KBM-7 (cell line): Measurements from ENCODE around the gene TLR4.

ENCODE experiments used
- DNase-seq: peaks from one replicate; pipeline ENCODE4 v3.0.0-alpha.2; 2015
- in situ Hi-C: fragments of 300-500 bp; cut with MboI; formaldehyde crosslinking; loops from 2 replicates; pipeline ENCODE4 v1.14.3; 2020; ENCODE audit warnings: low sequenced_read_pairs, low pct_unique_long_range_greater_than_20kb, mixed read lengths

The TLR4 gene

DNA sequence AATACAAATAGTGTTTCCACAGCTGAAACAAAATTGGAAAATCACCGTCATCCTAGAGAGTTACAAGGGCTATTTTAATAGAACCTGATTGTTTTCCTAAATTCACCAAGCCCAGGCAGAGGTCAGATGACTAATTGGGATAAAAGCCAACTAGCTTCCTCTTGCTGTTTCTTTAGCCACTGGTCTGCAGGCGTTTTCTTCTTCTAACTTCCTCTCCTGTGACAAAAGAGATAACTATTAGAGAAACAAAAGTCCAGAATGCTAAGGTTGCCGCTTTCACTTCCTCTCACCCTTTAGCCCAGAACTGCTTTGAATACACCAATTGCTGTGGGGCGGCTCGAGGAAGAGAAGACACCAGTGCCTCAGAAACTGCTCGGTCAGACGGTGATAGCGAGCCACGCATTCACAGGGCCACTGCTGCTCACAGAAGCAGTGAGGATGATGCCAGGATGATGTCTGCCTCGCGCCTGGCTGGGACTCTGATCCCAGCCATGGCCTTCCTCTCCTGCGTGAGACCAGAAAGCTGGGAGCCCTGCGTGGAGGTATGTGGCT lies at the start of gene TLR4:
Gene TLR4 (plus strand): TSS at position 380 of the 552 bp plus-strand sequence. CDS start 70 bp downstream, at position 450.
- in situ Hi-C loops, result no loop called here
- peak; percentile 86 for DNase-seq

DNA sequence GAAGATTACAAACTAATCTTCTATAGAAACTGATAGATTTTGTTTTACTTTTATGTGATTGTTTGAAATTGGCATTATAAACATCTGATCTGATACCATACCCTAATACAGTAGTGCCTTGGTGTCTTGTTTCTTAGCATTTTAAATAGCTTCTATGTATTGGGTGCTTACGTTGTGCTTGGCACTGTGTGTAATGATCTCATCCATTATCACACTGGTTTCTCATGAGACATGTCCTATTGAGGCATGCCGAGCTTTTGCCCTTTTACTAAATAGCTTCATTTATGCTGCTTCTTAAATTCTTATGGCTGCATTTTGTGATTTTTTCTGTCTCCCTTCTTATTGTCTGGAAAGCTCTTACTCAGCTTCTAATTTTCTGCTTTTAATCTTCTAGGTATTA lies 48.2 kb upstream of the TLR4 start:
- DNase-seq, result no peak
- in situ Hi-C loops, result no loop called here

DNA sequence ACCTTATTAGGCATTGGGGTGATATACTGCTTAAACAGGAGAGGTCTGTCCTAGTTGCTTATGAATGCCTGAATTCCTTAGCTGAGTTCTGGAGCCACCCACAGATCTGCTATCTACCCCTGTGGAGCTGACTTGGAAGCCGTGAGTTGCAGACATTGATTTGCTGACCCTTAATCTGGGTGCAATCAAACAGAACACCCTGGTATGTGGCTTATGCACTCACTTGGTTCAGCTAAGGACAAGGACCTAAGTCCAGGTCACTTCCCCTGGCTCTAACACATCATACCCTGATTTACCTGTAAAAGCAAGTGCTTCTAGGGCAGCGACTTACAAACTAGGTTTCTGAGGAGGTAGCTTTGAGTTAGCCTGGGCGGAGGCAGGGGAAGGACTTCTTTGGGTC lies 41.6 kb upstream of the TLR4 start:
- no peak for DNase-seq
- in situ Hi-C loops, result no loop called here

DNA sequence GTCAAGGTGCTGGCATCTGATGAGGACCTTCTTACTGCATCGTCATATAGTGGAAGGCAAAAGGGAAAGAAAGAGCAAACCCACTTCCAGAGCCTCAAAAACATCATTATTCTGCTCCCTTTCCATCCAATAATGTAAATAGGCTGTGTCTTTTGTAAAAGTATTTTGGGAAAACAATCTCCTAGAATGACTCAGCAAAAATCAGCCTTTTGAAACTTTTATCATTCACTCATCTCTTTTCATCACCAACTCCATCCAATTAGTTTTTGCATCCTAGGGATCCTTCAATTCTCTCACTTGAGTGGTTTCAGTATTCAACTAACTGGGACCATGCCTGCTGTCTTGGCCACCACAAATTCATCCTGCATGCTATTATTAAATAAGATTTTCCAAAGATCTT lies 39.8 kb upstream of the TLR4 start:
- DNase-seq, result no peak
- in situ Hi-C loops, result no loop called here

DNA sequence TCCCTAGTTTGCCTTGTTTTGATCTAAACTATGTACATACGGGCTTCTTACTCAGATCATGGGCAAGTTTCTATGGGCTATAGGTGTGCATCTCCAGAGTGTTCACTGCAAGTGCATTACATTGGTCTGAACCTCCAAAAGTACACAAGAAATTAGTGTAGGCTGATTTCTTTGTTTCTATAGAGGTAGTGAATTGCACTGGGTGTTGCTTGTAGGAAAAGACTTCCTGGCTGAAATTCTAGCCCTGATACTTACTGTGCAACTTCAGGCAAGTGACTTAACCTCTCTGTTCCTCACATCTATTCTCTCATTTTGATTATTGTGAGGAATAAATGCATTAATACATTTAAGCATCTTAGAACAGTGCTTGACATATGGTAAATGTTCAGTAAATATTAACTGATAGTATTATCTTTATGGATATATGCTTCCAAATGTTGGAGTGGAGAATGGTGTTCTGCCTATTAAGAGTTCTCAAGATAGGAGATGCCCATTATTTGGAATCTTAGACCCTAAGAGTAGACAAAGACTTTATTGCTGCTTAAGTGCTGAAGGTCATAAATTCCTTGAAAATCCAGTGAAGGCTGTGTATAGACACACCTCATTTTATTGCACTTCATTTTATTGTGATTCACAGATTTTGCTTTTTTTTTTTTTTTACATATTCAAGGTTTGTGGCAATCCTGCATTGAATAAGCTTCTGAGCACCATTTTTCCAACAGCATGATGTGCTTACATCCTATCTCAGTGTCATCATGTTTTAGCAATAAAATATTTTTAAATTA lies 38.4 kb upstream of the TLR4 start:
- no peak for DNase-seq
- in situ Hi-C loops, result no loop called here

DNA sequence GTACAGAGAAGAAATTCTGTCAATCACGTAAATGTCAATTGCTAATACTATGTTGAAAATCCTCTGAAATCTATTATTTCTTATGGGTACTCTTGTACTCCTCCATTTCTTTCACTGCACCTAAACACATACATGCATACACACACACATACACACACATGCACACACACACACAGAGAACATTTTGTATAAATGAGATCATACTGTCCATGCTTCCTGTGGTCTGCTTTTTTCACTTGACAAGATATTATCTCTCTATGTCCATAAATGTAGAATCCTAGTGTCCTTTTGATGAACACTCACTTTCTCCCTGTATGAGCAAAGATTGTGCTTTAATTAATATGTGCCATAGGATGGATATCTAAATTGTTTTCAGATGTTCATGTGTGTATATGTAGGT lies 32.7 kb upstream of the TLR4 start:
- no peak for DNase-seq

GRCh38 chr9:117672369-117672768 lies 31.8 kb upstream of the TLR4 start:
- DNase-seq, result no peak
- in situ Hi-C loops, result no loop called here

More for the DNA sequence above, 32.7 kb upstream of the TLR4 start:
- in situ Hi-C loops, result no loop called here

DNA sequence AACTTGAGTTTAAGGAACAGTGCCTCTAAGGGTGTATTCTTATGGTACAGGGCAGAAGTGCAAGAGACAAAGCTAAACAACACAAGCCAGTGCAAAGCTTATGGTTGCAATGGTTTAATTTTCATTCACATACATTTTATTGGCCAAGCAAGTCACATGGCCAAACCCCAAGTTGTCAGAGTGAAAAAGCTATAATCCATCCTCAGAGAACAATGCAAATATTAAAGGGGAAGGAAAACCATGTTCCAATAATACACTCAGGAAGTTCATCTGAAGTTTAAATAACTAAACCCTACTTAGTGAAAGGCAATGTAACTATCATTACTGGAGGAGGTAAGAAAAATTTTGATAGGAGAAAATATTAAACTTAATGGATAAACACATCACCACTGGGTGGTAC lies 26.6 kb upstream of the TLR4 start:
- in situ Hi-C loops, result no loop called here
- no peak for DNase-seq

GRCh38 chr9:117678871-117679270 lies 25.3 kb upstream of the TLR4 start:
- in situ Hi-C loops, result no loop called here
- DNase-seq, result no peak

- in situ Hi-C loops, result no loop called here
Measured at GRCh38 chr9:117679416-117679815, 24.8 kb upstream of the TLR4 start.

GRCh38 chr9:117681888-117682287 lies 22.3 kb upstream of the TLR4 start:
- in situ Hi-C loops, result no loop called here
- DNase-seq, result no peak

More at GRCh38 chr9:117679416-117679815, 24.8 kb upstream of the TLR4 start:
- DNase-seq, result no peak

GRCh38 chr9:117682955-117683710 lies 21.1 kb upstream of the TLR4 start:
- in situ Hi-C loops, result no loop called here
- no peak for DNase-seq

- DNase-seq, result no peak
- in situ Hi-C loops, result no loop called here
Measured at GRCh38 chr9:117687532-117687931, 16.7 kb upstream of the TLR4 start.

GRCh38 chr9:117691367-117691766 lies 12.8 kb upstream of the TLR4 start:
- DNase-seq, result no peak
- in situ Hi-C loops, result no loop called here

DNA sequence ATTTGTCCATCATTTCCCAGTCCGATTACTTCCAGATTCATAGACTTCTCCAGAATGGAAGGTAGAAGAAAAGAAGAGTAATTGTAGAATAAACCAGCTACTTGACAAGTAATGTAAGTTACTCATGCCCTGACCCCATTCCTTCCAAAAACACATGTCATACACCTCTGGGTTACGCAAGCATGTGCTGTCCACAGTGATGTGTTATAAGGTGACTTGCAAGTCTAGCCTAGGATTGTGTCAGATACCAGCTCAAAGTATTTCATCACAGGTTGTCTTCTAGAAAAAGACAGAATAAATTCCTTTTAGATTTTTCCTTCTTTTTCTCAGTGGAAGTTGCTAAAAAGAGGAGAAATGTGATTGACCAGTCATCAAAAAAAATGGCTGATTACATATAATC lies 8.0 kb upstream of the TLR4 start:
- no peak for DNase-seq
- in situ Hi-C loops, result no loop called here

- no peak for DNase-seq
- in situ Hi-C loops, result no loop called here
Measured at GRCh38 chr9:117697046-117697445, 7.2 kb upstream of the TLR4 start.

GRCh38 chr9:117703537-117703936 lies 666 bp upstream of the TLR4 start:
- DNase-seq, result no peak
- in situ Hi-C loops, result no loop called here

DNA sequence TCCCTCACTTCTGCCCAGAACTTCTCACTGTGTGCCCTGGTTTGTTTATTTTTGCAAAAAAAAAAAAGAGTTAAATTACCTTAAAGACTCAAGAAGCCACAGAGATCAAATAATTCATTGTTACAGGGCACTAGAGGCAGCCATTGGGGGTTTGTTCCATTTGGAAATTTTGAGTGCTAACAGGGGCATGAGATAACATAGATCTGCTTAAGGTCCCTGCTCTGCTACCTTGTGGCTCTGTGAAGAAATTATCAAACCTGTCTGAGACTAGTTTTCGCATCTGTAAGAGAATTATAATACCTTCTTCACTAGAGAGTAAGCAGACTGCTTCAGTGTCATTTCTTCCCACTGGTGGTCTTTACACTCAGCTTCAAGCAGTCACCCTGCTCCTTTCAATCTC lies 394 bp downstream of the TLR4 start:
- DNase-seq, result no peak
- in situ Hi-C loops, result no loop called here

- in situ Hi-C loops, result no loop called here
- no peak for DNase-seq
Measured at GRCh38 chr9:117705386-117705785, 1.2 kb downstream of the TLR4 start.

DNA sequence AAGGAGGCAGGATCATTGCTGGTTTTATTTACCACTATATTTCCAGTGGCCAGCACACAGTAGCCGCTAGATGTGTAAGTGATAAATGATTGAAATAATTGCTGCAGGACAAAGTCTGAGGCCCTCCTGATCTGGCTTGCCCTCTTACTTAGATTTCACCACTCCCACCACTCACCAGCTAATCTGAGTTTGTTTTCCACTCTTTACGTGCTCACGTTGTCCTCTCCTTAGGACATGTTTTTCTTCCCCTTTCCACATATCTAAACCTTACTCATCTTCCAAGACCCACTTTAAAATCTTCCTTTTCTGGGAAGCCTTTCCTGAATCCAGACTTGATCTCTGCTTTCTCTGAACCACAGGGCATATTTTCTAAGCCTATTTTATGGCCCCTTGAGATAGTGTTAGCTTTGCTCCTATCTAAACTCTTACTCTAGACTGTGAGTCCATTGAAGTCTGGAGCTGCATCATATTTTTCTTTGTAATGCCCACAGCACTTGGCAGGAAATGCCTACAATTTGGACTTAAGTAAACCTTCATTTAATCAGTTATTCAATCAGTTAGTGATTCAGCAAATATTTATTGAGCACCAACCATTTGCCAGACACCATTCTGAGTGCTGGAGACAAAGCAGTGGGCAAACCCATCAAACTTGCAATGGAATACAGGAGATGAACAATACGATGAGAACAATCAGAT lies 2.4 kb downstream of the TLR4 start:
- no peak for DNase-seq
- in situ Hi-C loops, result no loop called here
